HCT116 (cell line): ENCODE data around the gene ZNF568. TPM values are rescaled to one million over a fixed set of nuclear protein-coding genes. Genes with fewer than 3 reads are reported as not detected.

Source experiments
- ATAC-seq: fragments of 200-7000 bp; cut with Tn5 transposase; 2 replicates; pipeline ENCODE4 v1.9.1; 2020; ENCODE audit warnings: mild to moderate bottlenecking, moderate library complexity
- Bru-seq: library from RNA; stranded (reverse); fragments of 400-500 nt; gene quantifications from one replicate; lab custom pipeline; 2021; lab: Mats Ljungman, UMichigan
- BruChase-seq, 2 experiments: library from RNA; stranded (reverse); fragments of 400-500 nt; gene quantifications; one replicate each; lab custom pipeline; 2021; lab: Mats Ljungman, UMichigan
- BruUV-seq: library from RNA; stranded (reverse); fragments of 400-500 nt; replicated peaks from 2 replicates; lab custom pipeline; 2021; lab: Mats Ljungman, UMichigan
- CTCF ChIA-PET: fragments of 300-600 bp; sonication (Branson Sonifier 250); formaldehyde crosslinking; loops from one replicate; lab custom pipeline; 2021; ENCODE audit warnings: antibody characterized with exemption; lab: Charles Lee
- POLR2A ChIA-PET: fragments of 300-600, 350-600 bp; sonication (Branson Sonifier 250); formaldehyde crosslinking; loops from one replicate; lab custom pipeline; 2021; ENCODE audit warnings: antibody characterized with exemption; lab: Charles Lee
- RAD21 ChIA-PET, 2 experiments: fragments of 300-600 bp; sonication (Branson Sonifier 250); formaldehyde crosslinking; loops; one replicate each; lab custom pipeline; 2023; ENCODE audit warnings: low total read pairs in 2 of 2; ENCODE audit not compliant: uncharacterized antibody in 2 of 2, unreplicated experiment in 2 of 2, low non-redundant PET in 1 of 2; lab: Charles Lee
- DNase-seq: peaks from one replicate; pipeline ENCODE4 v3.0.0-alpha.2; 2010; ENCODE audit warnings: low read depth, low spot score
- H2AFZ ChIP-seq: fragments of 200-600 bp; shearing (Covaris generic), sonication (generic); 2 replicates; pipeline ENCODE4 v1.6.1; 2017; ENCODE audit warnings: low read depth, mixed run types, mixed read lengths, antibody characterized with exemption, low read length; ENCODE audit not compliant: poor library complexity, severe bottlenecking
- H3K27ac ChIP-seq: 2 replicates; pipeline ENCODE4 v1.5.1; 2012; ENCODE audit warnings: low read depth, low read length
- H3K27me3 ChIP-seq: fragments of 200-600 bp; sonication (generic); 2 replicates; pipeline ENCODE4 v1.6.1; 2016; ENCODE audit warnings: mixed run types, low read length, mixed read lengths; ENCODE audit not compliant: insufficient read depth
- H3K36me3 ChIP-seq, 2 experiments: fragments of 200-500 bp in 1 of 2; fragments of 200-600 bp in 1 of 2; sonication (Bioruptor generic) in 1 of 2; sonication (generic) in 1 of 2; 2 replicates each; pipeline versions ENCODE4 v1.5.1 to v1.6.1; 2014 to 2016; ENCODE audit warnings: low read length in 2 of 2, inconsistent platforms in 1 of 2, mixed read lengths in 1 of 2, mixed run types in 1 of 2; ENCODE audit not compliant: insufficient read depth in 2 of 2, control insufficient read depth in 1 of 2
- H3K4me1 ChIP-seq, 2 experiments: fragments of 200-600 bp in 1 of 2; sonication (generic) in 1 of 2; 2 replicates each; pipeline versions ENCODE4 v1.5.1 to v1.6.1; 2012 to 2017; ENCODE audit warnings: low read length in 2 of 2, inconsistent platforms in 1 of 2, mild to moderate bottlenecking in 1 of 2, mixed read lengths in 1 of 2, mixed run types in 1 of 2, moderate library complexity in 1 of 2; ENCODE audit not compliant: insufficient read depth in 2 of 2, control insufficient read depth in 1 of 2
- H3K4me2 ChIP-seq: fragments of 200-600 bp; sonication (generic); 2 replicates; pipeline ENCODE4 v1.6.1; 2017; ENCODE audit warnings: mixed run types, low read length, mixed read lengths
- H3K4me3 ChIP-seq, 2 experiments: fragments of 200-600 bp in 1 of 2; sonication (generic) in 1 of 2; replicated peaks in 1 of 2; 2 replicates each; pipeline ENCODE4 v1.5.1; 2011 to 2016; ENCODE audit warnings: low read length in 2 of 2, control low read depth in 1 of 2, low read depth in 1 of 2, mild to moderate bottlenecking in 1 of 2, mixed read lengths in 1 of 2, mixed run types in 1 of 2
- H3K79me2 ChIP-seq: fragments of 200-600 bp; sonication (generic); 2 replicates; pipeline ENCODE4 v1.6.1; 2017; ENCODE audit warnings: mild to moderate bottlenecking, mixed run types, low read length, moderate library complexity, mixed read lengths; ENCODE audit not compliant: insufficient read depth
- H3K9ac ChIP-seq: fragments of 200-600 bp; sonication (generic); 2 replicates; pipeline ENCODE4 v1.6.1; 2016; ENCODE audit warnings: low read length, mixed read lengths
- H3K9me2 ChIP-seq: fragments of 200-600 bp; sonication (generic), shearing (Covaris generic); 2 replicates; pipeline ENCODE4 v1.6.1; 2017; ENCODE audit warnings: mixed run types, mild to moderate bottlenecking, moderate library complexity; ENCODE audit not compliant: insufficient read depth
- H3K9me3 ChIP-seq, 2 experiments: fragments of 200-500 bp in 1 of 2; fragments of 200-600 bp in 1 of 2; sonication (Bioruptor generic) in 1 of 2; sonication (generic) in 1 of 2; 2 replicates each; pipeline ENCODE4 v1.6.1; 2014 to 2017; ENCODE audit warnings: low read length in 2 of 2, mixed read lengths in 2 of 2, inconsistent platforms in 1 of 2, low read depth in 1 of 2, mild to moderate bottlenecking in 1 of 2, mixed run types in 1 of 2, moderate library complexity in 1 of 2; ENCODE audit not compliant: control insufficient read depth in 1 of 2, insufficient read depth in 1 of 2
- H4K20me1 ChIP-seq: fragments of 200-600 bp; sonication (generic), shearing (Covaris generic); 2 replicates; pipeline ENCODE4 v1.6.1; 2017; ENCODE audit warnings: mixed run types, mild to moderate bottlenecking, moderate library complexity; ENCODE audit not compliant: insufficient read depth
- ATF3 ChIP-seq: IDR thresholded peaks from 2 replicates; pipeline ENCODE4 v1.6.1; 2012
- CEBPB ChIP-seq: IDR thresholded peaks from 2 replicates; pipeline ENCODE4 v1.6.1; 2012; ENCODE audit warnings: low read depth
- FOSL1 ChIP-seq: IDR thresholded peaks from 2 replicates; pipeline ENCODE4 v1.6.1; 2012; ENCODE audit warnings: low read depth
- MAX ChIP-seq: IDR thresholded peaks from 2 replicates; pipeline ENCODE4 v1.6.1; 2012
- REST ChIP-seq: IDR thresholded peaks from 2 replicates; pipeline ENCODE4 v1.6.1; 2012; ENCODE audit warnings: low read depth
- SIN3A ChIP-seq: IDR thresholded peaks from 2 replicates; pipeline ENCODE4 v1.6.1; 2012; ENCODE audit warnings: low read depth
- SP1 ChIP-seq: IDR thresholded peaks from 2 replicates; pipeline ENCODE4 v1.6.1; 2012; ENCODE audit warnings: low read depth
- ZFX ChIP-seq: fragments of 450-650 bp; IDR thresholded peaks from 2 replicates; pipeline ENCODE4 v1.6.1; 2017
- ZNF274 ChIP-seq: fragments of 200-500 bp; sonication (Bioruptor generic); IDR thresholded peaks from 2 replicates; pipeline ENCODE4 v1.6.1; 2014; ENCODE audit warnings: mild to moderate bottlenecking, low read depth, low read length, inconsistent platforms
- intact Hi-C: fragments of 100-400 bp; cut with micrococcal nuclease; formaldehyde crosslinking; loops from 2 replicates; pipeline ENCODE4 v1.10.0; 2022
- long read RNA-seq: library from polyadenylated mRNA; unstranded; transcript quantifications from one replicate; pipeline ENCODE4 v2.0.0, GENCODE V29; 2021; ENCODE audit not compliant: unreplicated experiment
- polyA plus RNA-seq: library from polyadenylated mRNA; unstranded; fragments of >200 nt; gene quantifications from 2 replicates; pipeline ENCODE4 v1.2.1, GENCODE V29; 2012; ENCODE audit warnings: missing spikeins
- total RNA-seq: library from RNA; stranded (reverse); gene quantifications from one replicate; pipeline ENCODE4 v1.2.1, GENCODE V29; 2021; ENCODE audit not compliant: unreplicated experiment

Gene ZNF568
- total RNA-seq (not detected), Bru-seq, nascent RNA (percentile 3 among the genes with signal in this experiment), BruChase-seq, experiment 1, labeled RNA remaining after a 6-hour chase (percentile 5 among the genes with signal in this experiment), BruChase-seq, experiment 2, labeled RNA remaining after a 2-hour chase (percentile 2 among the genes with signal in this experiment)
- not detected in 2 replicates for polyA plus RNA-seq
- long read RNA-seq: 0 reads

- Histone ChIP-seq H3K4me2 (no peak within 1 kb of the TSS), H3K4me1 (no peaks in the 10 kb centered on the region), H2AFZ (no peak within 1 kb of the TSS), H4K20me1 (no peaks in the 10 kb centered on the region), H3K9ac (no peak within 1 kb of the TSS), H3K36me3 (no peaks in the 10 kb centered on the region), H3K27me3 (no peaks in the 10 kb centered on the region), H3K9me2 (no peaks in the 10 kb centered on the region), H3K27ac (no peak within 1 kb of the TSS), H3K79me2 (no peaks in the 10 kb centered on the region), H3K4me3 (no peak within 1 kb of the TSS), H3K9me3 (peaks cover 6 to 39% of the 10 kb centered on the region in 2 experiments; a peak in 2 of 4 replicates)
- no TSS peak for BruUV-seq
- ChIA-PET RAD21 (no interaction called here), CTCF (no interaction called here), POLR2A (no interaction called here)
- no peak for DNase-seq
- intact Hi-C loops: no loop called here
- no peak for ATAC-seq
- TF ChIP-seq SIN3A (no peak), ATF3 (no peak), ZNF274 (no peak), MAX (no peak), SP1 (no peak), REST (no peak), CEBPB (no peak), ZFX (no peak), FOSL1 (no peak)
These were observed at the start of gene ZNF568, which contains the start of gene ZNF829 for GRCh38 chr19:36915992-36916830. Gene ZNF568, plus strand, starts transcription at chr19:36916332. Its CDS starts 6,439 bp downstream, at chr19:36922771. Gene ZNF829, minus strand, starts transcription at chr19:36916291. Its CDS starts 1,124 bp downstream, at chr19:36915167.
